Hematopoietic multipotent progenitor cell treated with erythropoietin and hydrocortisone succinate and interleukin-3 and kit ligand, for 17 days (in vitro differentiated cells): Measurements from ENCODE around the gene FAM25C.
"Not testable (repeated sequence)": the region's sequence is repeated elsewhere in the genome, so short reads cannot be mapped to it uniquely, and the experiment has no call there.

Experiments
- DNase-seq: peaks from one replicate; pipeline ENCODE4 v3.0.0-alpha.2; 2015; ENCODE audit warnings: low spot score

The FAM25C gene

DNA sequence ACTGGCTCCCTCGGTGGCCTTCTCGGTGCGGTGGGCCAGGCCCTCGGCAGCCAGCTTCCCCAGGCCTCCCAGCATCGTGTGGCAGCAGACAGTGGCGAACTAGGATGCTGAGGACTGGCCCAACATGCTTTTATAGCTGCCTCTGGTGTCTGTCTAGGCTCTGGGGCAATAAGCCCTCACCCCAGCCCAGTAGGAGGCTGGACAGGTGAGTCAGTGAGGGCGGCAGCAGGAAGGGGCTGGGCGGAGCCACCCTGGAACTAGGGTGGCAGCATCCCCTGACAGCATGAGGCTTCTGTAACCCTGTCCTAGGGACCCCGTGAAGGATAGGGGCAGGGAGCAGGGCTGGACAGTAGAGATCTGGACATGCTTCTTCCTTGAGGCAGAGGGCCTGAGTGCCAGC, at the start of gene FAM25C:
Gene FAM25C (minus strand): TSS at position 101 of the 400 bp plus-strand sequence. CDS start 26 bp downstream, at position 75.
- DNase-seq: not testable (repeated sequence)

DNA sequence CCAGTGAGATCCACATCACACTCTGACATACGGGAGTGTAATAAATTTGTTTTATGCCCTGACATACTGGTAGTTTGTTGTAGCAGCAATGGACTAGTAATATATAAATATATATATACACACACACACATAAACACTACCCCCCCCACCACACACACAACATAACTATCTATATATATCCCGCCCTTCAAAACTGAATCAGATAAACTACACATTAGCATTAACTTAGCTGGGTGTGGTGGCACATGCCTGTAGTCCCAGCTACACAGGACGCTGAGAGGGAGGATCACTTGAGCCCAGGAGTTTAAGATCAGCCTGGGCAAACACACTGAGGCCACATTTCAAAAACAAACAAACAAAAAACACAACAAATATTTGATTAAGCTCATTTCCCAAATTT, 45.0 kb upstream of the FAM25C start:
- DNase-seq: not testable (repeated sequence)

DNA sequence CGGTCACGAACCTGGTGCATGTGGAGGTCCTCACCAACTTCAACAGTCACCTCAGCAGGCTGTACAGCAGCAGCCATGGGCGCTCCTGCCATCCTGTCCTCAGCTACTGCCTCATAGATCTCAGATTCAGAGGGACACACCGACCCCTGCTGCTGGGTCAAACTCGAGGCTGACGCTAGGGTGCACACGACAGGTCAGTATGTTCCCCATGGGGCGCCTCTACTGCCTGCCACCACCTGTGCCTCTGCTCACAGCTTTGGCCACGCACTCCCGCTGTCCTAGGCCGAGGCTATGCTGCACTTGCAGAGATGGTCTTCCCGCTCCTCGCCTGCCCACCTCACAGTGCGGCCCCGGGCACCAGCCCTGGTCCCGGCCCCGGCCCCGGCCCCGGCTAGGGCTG, 31.8 kb upstream of the FAM25C start:
- peak; percentile 2 for DNase-seq

DNA sequence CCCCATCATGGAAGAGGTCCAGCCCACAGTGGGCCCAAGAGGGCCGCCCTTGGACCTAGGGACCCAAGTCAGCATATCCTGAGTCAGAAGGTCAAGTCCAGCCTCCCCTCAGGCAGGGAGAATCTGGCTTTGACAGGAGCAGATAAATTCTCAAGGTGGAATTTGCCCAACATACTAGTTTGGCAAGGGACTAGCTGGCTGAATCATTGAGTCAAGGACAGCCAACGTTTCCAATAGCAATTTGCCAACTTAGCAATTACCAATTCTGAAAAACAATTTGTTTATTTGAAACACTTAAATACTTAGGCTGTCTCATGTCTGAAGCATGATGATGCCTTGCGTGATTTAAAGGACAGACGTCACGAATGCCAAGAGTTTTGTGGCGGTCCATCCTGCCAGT, 2.7 kb upstream of the FAM25C start:
- not testable (repeated sequence) for DNase-seq

DNA sequence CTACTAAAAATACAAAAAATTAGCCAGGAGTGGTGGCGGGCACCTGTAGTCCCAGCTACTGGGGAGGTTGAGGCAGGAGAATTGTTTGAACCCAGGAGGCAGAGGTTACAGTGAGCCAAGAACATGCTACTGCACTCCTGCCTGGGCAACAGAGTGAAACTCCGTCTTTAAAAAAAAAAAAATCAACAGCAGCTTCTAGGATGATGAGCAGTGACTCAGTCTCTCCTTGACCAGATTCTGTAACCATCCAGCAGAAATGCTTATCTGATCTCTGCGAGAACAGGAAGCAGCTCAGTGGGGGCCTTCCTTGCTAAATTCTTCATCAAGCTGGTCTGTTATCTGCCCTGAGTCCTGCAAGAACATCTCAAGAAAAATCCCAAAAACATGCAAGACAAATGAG, 5.5 kb downstream of the FAM25C start:
- not testable (repeated sequence) for DNase-seq

DNA sequence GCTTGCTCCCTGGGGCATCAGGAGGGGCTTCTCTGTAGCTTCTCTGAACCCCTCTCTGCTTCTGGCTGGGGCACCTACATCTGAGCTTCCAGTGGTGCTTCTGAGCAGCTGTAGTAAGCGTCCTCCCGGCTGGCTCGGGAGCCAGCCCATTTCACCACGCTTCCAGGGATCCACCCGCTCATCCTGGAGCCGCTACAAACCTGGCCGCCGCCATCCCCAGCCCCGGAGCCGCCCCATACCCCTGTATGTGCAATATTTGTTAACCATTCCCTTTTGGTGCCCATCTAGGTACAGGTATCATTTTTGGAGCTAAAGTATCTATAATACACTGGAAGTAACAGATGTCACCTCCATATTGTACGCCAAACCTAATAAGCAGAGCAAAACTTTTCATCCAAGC, 7.0 kb downstream of the FAM25C start:
- DNase-seq: not testable (repeated sequence)

DNA sequence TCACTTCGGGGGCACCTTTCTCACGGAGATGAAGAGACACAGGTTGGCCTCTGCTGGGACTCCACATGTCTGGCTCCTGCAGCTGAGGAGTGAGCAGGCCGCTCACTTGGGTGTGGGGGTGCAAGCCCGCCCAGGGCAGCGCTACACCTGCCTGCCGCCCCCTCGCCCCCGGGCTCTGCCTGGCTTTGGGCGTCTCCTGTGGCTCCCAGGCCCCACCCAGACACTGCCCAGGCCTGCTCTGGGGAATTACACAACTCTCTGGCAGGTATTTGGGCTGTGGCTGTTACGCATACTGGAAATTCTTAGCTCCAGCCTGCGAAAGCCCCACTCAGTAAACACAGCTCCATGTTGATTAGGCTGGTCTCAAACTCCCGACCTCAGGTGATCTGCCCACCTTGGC, 7.9 kb downstream of the FAM25C start:
- DNase-seq: not testable (repeated sequence)

DNA sequence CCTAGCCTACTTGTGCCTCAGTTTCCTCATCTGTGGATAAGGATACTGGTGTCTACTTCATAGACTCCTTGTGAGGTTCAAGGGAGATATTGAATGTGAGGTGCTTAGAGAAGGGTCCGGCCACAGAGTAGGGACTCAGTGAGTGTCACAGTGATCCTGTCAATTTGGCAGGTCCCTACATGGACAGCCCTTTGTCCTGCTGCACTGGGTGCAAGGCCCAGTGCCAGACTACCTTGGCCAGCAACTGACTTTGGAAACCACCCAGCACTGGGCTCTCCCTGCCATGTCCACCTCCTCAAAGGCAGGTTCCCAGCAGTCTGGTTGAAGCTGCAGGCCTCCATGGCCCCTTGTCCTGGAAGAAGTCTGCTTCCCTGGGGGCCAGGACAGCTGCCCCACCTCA, 9.5 kb downstream of the FAM25C start:
- not testable (repeated sequence) for DNase-seq

DNA sequence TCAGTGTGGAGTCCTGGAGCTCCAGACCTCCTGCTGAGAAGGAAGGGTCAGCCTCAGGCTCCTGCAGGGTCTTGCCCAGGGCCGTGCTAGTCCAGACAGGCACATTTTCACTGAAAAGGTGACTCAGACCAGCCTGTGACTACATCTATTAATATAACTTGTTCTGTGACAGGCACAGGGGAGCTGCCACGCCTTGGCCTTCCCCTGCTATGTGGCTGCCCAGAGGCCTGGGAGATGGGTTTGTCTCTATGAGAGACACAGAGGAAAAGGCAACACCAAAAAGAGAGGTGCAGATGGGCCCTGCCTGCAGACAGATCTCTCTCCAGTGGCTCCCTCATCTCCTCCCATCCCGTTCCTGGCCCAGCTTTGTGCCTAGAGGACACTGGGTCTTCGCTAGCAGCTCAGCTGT, 10.0 kb downstream of the FAM25C start:
- not testable (repeated sequence) for DNase-seq

DNA sequence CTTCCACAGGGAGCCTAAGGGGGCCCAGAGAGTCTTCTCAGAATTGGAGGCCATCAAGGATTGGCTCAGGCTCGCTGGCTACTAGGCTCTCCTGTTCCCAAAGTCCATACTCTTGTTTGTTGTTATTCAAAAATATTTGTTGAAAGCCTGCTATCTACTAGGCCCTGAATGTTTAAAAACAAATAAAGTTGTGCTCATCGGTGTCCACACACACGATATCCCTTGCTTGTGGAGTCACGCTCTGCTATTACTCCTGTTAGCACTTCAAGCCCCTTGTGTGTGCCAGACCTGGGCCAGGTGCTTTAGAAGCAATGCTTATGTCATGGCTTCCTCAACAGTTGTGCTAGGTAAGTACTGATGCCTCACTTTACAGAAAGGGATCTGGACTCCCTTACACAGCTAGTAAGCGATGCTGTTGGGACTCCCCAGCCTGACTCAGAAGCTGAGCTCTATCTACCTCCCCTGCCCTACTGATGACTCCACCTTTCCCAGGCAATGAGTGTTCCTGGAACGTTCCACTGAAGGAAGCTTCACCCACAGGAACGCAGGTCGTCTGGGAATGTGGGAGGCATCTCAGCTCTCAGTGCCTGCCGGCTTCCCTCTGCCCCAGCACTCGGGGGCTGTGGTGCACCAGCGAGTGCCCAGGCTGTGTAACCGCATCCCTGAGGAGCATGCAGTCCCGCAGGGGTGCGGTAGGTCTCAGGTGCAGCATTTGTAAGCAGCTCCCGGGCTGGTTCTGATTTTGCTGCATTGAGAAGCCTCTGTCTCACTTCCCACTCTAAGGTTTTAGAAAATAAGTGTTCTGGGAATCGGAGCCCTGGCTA, 10.7 kb downstream of the FAM25C start:
- DNase-seq: not testable (repeated sequence)

DNA sequence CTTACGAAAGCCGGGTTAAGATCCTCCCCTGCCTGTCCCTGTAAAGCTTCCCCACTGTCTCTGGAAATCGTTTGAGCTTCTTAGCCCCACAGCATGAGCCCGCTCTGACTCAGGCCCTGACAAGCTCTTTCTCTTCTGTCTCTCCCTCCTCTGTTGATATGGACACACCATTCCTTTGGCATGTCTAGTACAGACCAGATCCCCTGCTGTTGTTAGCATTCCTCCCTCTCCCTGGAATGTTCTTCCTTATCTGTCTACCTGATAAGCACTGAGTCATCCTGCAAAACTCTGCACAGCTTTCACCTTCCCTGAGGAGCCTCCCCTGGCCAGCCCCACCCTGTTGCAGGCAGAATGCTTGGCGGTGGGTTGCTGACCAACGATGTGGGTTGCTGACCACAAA, 11.6 kb downstream of the FAM25C start:
- DNase-seq: not testable (repeated sequence)

DNA sequence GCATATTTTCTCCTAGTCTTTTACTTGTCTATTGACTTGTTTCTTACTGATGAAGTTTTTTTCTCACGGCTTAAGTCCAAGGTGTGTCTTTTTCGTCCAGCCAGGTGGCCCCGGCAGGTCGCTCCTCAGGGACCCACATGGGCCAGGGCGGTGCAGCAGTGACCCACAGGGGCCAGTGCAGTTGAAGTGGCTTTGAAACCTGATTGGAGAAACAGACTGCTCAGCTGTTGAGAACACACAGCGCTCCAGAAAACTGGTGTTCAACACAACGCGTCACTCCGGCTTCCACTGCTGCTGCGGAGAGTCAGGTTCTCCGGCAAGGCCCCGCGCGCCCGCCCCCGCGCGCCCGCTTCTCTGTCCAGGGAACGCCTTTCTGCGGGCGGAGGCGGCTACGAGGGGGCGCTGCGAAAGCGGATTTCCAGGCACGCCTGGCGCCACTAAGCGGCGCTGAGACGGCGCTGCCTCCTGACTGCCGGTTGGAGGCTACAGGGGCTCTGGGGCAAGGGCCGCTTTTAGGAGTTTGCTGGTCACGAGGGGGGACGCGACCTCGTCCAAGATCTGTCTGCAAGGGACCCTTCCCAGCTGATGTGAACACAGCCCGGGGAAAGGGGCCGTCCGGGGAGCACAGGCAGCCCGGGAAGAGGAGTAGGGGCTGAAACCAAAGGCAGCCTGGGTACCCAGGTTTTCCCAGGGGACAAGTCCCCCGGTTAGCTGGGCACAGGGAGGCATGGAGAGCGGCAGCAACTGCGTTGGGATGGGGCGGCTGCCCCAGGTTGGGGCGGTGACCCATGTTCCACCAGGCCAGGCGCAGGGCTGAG, 13.0 kb downstream of the FAM25C start:
- not testable (repeated sequence) for DNase-seq

DNA sequence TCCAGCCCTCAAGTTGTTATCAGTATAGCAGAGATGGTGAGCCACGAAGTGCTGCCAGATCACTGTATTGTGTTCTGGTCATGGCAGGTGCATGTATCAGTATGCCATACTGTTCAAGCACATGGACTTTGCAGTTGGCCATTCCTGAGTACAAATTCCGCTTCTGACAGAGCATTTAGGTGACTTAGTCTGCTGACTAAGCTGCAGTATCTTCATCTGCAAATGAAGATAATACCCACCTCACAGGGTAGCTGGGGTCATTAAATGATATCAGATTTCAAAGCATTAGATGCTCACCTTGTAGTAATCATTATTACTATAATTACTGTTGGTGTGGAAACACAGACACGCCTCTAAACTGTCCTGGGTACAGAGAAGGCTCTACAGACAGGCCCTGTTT, 24.2 kb downstream of the FAM25C start:
- DNase-seq: not testable (repeated sequence)

DNA sequence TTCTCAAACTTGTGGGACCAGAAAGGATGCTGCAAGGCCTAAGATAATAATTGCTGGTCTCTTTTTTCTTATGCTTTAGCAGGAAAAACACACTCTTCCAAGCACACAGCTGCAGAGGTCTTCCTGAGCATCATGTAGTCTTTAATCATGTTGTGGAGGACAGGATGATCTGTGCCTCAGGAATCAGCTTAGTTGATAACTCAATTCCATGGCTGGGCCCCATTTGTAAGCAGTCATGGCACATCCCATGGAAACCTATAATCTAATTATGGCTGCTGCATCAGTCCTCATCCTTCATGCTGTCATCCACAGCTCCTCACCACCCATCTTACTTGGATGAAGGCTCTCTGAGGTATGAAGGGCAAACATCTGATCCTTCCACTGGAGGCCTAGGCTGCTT, 26.5 kb downstream of the FAM25C start:
- DNase-seq: not testable (repeated sequence)

DNA sequence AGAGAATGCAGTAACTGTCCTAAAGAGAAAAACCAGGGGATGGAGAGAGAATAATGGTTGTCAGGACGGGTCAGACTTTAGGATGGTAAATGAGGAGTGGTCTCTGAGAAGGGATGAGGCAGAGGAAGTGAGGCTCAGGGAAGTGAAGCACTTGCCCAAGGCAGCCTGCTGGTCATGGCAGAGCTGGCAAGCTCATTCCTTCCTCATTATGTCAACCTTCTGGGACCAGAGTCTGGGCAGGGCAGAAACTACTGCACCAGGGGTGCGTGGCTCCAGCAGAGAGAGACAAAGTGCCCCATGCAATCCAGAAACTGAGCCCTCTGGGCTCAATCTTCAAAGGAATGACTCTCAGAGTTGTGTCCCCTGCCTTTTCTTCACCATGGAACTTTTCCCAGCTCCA, 27.5 kb downstream of the FAM25C start:
- not testable (repeated sequence) for DNase-seq

DNA sequence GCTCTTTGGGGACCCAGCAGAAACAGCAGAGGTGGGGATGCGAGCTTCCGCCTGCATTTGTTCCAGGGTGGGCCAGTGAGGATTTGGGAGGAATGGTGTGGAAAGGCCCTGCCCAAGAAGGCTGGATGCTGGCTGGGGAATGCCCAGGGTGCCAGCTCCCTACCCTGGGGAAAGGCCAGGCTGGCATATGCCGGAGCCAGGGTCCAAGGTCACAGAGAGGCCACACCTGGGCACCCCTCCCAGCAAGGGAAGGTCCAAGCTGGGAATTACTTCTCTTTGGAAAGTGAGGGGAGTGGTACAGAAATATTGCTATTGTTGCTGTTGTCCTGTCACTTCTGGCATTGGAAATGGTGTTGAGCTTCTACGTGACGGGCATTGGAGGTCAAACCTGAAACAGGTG, 28.0 kb downstream of the FAM25C start:
- DNase-seq: not testable (repeated sequence)

DNA sequence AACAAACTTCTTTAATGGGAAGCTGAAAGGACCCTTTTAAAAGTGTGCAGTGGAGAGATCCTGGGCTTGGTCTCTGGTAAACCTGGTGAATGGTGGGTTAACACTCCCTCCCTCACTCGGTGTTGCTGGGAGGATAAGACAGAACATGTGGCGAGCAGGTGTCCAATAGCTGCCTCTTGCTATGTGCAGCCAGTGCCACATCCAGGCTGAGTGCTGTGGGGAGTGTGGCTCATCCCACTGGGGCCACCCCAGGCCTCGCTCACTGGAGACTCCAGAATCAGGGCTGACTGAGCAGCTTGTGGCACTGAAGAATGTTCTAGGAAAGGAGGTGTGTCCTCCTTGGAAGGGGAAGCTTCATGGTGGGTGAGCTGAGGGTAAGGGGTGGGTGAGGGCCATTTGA, 29.5 kb downstream of the FAM25C start:
- not testable (repeated sequence) for DNase-seq

DNA sequence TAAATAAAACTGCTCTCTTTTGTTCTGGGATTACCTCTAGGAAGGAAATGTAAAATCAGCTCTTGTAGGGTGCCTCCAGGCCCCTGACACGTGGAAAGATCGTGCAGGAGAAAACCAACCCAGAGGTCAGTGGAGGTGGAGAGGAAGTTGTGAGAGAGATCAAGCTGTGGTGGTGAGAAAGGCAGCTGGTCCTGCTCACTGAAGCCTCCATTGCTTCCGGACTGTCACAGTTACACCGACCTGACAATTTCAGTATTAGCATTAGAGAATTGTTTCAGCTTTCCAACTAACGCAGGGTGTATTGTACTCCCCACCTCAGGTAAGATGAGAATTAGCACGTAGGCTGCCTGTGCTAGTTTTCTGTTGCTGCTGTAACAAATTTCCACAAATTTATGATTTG, 30.6 kb downstream of the FAM25C start:
- not testable (repeated sequence) for DNase-seq

DNA sequence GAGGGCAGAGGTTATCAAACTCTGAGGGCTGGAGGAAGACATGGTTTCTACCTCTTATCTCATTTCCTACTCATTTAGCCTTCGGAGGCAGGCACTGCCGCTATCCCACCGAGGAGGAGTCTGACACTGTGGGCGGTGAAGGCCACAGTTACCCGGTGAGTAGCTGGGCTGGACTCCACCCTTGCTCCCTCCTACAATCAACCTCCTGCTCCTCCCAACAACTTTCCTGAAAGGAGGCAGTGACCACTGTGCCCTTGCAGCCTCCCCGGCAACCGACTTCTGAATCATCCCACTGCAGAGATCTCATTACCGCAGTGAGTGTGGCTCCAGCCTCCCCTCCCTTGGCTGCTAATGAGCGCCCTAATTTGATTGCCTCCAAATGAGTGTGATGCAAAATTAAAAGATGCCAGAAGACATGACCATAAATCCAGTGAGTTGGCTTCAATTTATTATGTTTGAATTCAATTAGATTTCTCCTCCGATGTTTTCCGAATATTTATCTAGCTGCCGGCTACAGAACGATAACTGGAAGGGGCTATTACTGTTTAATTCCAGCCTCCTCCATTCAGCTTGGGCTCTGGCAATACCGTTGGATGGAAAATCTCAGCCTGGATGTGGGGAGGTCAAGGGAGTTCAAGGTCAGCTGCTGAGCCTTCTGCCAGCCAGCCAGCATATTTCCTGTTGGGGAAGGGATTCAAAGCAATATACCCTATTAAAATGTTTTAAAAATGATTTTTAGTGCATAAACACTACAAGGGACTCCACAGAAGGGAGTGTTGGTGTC, 35.1 kb downstream of the FAM25C start:
- DNase-seq: not testable (repeated sequence)

DNA sequence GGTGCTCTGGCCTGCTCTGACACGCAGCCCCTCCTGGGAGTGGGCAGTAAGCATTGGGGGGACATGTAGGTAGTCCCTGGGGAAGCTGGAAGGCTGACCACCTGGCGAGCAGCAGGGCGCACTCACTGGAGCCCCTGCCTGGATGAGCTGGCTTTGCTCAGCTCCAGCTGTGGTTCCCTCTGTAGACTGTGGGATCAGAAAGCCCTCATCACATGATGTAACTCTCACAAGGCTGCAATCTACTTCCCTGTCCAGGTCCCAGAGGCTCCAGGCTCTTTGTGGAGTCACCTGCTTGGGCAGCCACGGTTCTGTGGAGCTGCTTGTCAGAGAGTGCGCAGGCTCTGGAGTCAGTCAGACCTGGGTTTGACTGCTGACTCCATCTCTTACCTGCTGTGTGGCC, 36.8 kb downstream of the FAM25C start:
- not testable (repeated sequence) for DNase-seq

DNA sequence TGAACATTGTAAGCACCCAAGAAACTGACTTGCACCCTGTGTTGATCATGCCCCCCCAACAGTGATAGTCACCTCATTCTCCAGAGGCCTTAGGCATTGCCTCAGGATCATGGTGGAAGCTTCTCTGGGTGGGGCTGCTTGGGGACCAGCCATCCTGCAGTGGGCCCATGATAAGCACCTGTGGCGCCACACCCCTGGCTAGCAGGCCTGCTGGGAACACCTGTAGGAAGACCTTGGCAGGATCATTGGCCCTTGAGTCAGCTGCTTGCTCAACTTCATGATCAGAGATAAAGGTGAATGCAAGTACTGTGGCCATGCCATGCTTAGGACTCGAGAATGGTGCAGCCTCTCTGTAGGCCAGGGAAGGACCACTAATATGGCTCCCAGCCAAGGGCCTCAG, 38.9 kb downstream of the FAM25C start:
- not testable (repeated sequence) for DNase-seq

DNA sequence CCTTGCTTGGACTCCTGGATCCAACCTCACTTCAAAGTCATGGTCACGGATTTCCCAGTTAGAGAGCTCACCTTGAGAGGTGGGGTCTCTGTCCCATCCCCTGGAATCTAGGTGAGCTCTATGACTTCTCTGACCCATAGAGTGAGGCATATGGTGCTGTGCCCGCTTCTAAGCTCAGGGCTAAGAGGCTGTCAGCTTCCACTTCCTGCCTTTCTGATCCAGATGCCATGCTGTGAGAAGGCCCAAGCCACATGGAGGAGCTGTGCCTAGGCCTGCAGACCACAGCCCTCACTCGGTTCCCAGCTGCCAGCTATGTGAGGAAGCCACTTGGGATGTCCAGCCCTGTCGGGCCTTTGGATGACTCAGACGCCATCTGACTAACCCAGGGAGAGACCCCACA, 39.9 kb downstream of the FAM25C start:
- DNase-seq: not testable (repeated sequence)
